Gastroesophageal sphincter (tissue), 3 donors: ENCODE results near the gene COL5A2.

Experiments
- POLR2A ChIP-seq, 2 donors: fragments of 450-650 bp; IDR thresholded peaks; one replicate each; pipeline ENCODE4 v1.6.1; 2017; ENCODE audit warnings: antibody characterized with exemption in 2 of 2, mild to moderate bottlenecking in 2 of 2, moderate library complexity in 1 of 2
- POLR2AphosphoS5 ChIP-seq: sonication (generic); formaldehyde crosslinking; IDR thresholded peaks from one replicate; pipeline ENCODE4 v1.6.1; 2017; ENCODE audit warnings: antibody characterized with exemption
- TF ChIP-seq, protein P1 (sequence below), 4 experiments: fragments of 200-600 bp in 2 of 4; fragments of 450-650 bp in 2 of 4; sonication (generic) in 1 of 4; IDR thresholded peaks; one replicate each; pipeline ENCODE4 v1.5.1; 2017 to 2019; ENCODE audit warnings: antibody characterized with exemption in 4 of 4, mild to moderate bottlenecking in 2 of 4, moderate library complexity in 2 of 4

DNA sequence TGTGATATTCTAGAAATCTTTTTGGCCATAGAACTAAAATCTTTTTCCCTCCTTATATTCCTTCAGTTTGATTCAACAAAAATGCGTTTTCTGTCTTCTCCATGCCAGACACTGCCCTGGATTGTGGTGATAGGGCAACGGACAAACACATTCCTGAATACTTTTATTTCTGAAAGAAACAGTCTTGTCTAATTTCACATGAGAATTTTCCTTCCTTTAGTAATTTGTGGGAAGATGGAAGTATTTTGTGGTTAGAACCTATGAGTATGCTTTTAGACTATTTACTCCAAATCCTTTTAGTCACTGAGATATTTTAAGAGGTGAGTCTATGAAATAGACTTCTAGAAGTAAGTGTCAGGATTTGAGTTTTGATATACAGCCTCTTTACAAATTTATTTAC lies 49.6 kb downstream of the COL5A2 start:
- no peak for TF ChIP-seq POLR2A (IDR thresholded peaks at IDR 0.05)
- TF ChIP-seq, protein P1, sequence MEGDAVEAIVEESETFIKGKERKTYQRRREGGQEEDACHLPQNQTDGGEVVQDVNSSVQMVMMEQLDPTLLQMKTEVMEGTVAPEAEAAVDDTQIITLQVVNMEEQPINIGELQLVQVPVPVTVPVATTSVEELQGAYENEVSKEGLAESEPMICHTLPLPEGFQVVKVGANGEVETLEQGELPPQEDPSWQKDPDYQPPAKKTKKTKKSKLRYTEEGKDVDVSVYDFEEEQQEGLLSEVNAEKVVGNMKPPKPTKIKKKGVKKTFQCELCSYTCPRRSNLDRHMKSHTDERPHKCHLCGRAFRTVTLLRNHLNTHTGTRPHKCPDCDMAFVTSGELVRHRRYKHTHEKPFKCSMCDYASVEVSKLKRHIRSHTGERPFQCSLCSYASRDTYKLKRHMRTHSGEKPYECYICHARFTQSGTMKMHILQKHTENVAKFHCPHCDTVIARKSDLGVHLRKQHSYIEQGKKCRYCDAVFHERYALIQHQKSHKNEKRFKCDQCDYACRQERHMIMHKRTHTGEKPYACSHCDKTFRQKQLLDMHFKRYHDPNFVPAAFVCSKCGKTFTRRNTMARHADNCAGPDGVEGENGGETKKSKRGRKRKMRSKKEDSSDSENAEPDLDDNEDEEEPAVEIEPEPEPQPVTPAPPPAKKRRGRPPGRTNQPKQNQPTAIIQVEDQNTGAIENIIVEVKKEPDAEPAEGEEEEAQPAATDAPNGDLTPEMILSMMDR (IDR thresholded peaks at IDR 0.05): no peak
- TF ChIP-seq POLR2AphosphoS5: no peak
